GM18907 (cell line): Measurements from ENCODE around the gene FOXF1.

ENCODE experiments used
- ATAC-seq: cut with Tn5 transposase; IDR thresholded peaks from one replicate; pipeline ENCODE4 v1.9.1; 2021; ENCODE audit warnings: mild to moderate bottlenecking, moderate library complexity; ENCODE audit not compliant: unreplicated experiment

FOXF1 gene

GRCh38 chr16:86515777-86516622, 5.7 kb downstream of the FOXF1 start:
- no peak for ATAC-seq

- ATAC-seq = no peak
Measured at GRCh38 chr16:86516623-86517003, 6.3 kb downstream of the FOXF1 start.

GRCh38 chr16:86517033-86517432, 6.7 kb downstream of the FOXF1 start:
- ATAC-seq = no peak

GRCh38 chr16:86517652-86518258, 7.4 kb downstream of the FOXF1 start:
- ATAC-seq = no peak

GRCh38 chr16:86519007-86519648, 8.8 kb downstream of the FOXF1 start:
- ATAC-seq = no peak

GRCh38 chr16:86519649-86520316, 9.5 kb downstream of the FOXF1 start:
- ATAC-seq = no peak

- ATAC-seq = no peak
Measured at GRCh38 chr16:86520317-86521210, 10.2 kb downstream of the FOXF1 start.

- no peak for ATAC-seq
Measured at GRCh38 chr16:86521236-86522197, 11.2 kb downstream of the FOXF1 start.

GRCh38 chr16:86522634-86523033, 12.3 kb downstream of the FOXF1 start:
- ATAC-seq = no peak

GRCh38 chr16:86523166-86523740, 12.9 kb downstream of the FOXF1 start:
- ATAC-seq = no peak

GRCh38 chr16:86524029-86524428, 13.7 kb downstream of the FOXF1 start:
- no peak for ATAC-seq

GRCh38 chr16:86525696-86526095, 15.4 kb downstream of the FOXF1 start:
- ATAC-seq = no peak

- ATAC-seq = no peak
Measured at GRCh38 chr16:86527366-86527765, 17.0 kb downstream of the FOXF1 start.

GRCh38 chr16:86528061-86528929, 18.0 kb downstream of the FOXF1 start:
- no peak for ATAC-seq

GRCh38 chr16:86529160-86529559, 18.8 kb downstream of the FOXF1 start:
- no peak for ATAC-seq

- no peak for ATAC-seq
Measured at GRCh38 chr16:86530251-86531190, 20.2 kb downstream of the FOXF1 start.

GRCh38 chr16:86531191-86531545, 20.8 kb downstream of the FOXF1 start:
- no peak for ATAC-seq
